GM12891 (cell line): ENCODE results near the gene DDX10.

Experiments
- POLR2A ChIP-seq: IDR thresholded peaks from 2 replicates; pipeline ENCODE4 v1.6.1; 2011; ENCODE audit warnings: low read depth, low read length, control low read depth
- POLR2AphosphoS5 ChIP-seq: IDR thresholded peaks from 2 replicates; pipeline ENCODE4 v1.6.1; 2011; ENCODE audit warnings: low read depth, low read length, control low read depth
- POU2F2 ChIP-seq: IDR thresholded peaks from 2 replicates; pipeline ENCODE4 v1.6.1; 2011; ENCODE audit warnings: low read depth, mild to moderate bottlenecking, control low read depth, low read length, moderate library complexity
- SPI1 ChIP-seq: IDR thresholded peaks from 2 replicates; pipeline ENCODE4 v1.6.1; 2011; ENCODE audit warnings: low read depth, low read length, control low read depth

GRCh38 chr11:108913204-108913603 is 248.3 kb downstream of the DDX10 start:
- no peak for TF ChIP-seq POLR2AphosphoS5
- no peak for TF ChIP-seq POLR2A
- no peak for TF ChIP-seq POU2F2
- TF ChIP-seq SPI1 = no peak
